HL-60 (cell line): Measurements from ENCODE around the gene CD79B.

Experiments used
- CTCF ChIP-seq: IDR thresholded peaks from one replicate; pipeline ENCODE4 v1.5.1; 2011; ENCODE audit warnings: low read length, control low read depth, inconsistent platforms; ENCODE audit not compliant: insufficient read depth
- POLR2AphosphoS5 ChIP-seq: IDR thresholded peaks from 2 replicates; pipeline ENCODE4 v1.6.1; 2012; ENCODE audit warnings: low read depth

GRCh38 chr17:63975541-63976092 lies 43.5 kb upstream of the CD79B start:
- TF ChIP-seq POLR2AphosphoS5: no peak
- no peak for TF ChIP-seq CTCF
